Measurements from ENCODE around the gene KAT2B. TPM values are rescaled to one million over a fixed set of nuclear protein-coding genes. Genes with fewer than 3 reads are reported as not detected.

The KAT2B gene
- total RNA-seq, 4 donors from 2014 or later = 21.3 to 47.0 (median 33.3) TPM

- TF ChIP-seq CTCF (IDR thresholded peaks at IDR 0.05) = no peak
- ATAC-seq (ENCODE audit: low FRiP score) = no peak
- no peak for DNase-seq (ENCODE audit: low spot score)
Measured at GRCh38 chr3:20201143-20201542, 160.9 kb downstream of the KAT2B start.

Small RNA genes within 50 kb of the gene (small RNA-seq; reads per million reads assigned to genes)
- gene MIR3135A = not detected
- gene RNU4-85P = not detected
- gene RPL39P18 = not detected

Other genes starting within 250 kb of the KAT2B start
- 1 to 10 TPM in 2 of 4 donors, under 1 TPM in 1, not detected in 1; 0.44 to 1.6 (median 1.1) TPM for gene EFHB, start 106.2 kb upstream of the KAT2B start, total RNA-seq
- 10 to 100 TPM; 65.7 to 96.8 (median 85.8) TPM for gene RAB5A, start 93.3 kb upstream of the KAT2B start, total RNA-seq
- gene PP2D1, start 28.2 kb upstream of the KAT2B start, total RNA-seq = not detected
- 1 to 10 TPM in 1 of 4 donors, not detected in 3; 2.3 TPM for gene SGO1, start 145.8 kb downstream of the KAT2B start, total RNA-seq

Data from omental fat pad (tissue), 4 donors.